HepG2 (cell line): ENCODE results near the gene CCNL1. TPM values are rescaled to one million over a fixed set of nuclear protein-coding genes. Genes with fewer than 3 reads are reported as not detected.
A peak's percentile ranks its signal among the peaks of the same experiment; 100 is the strongest.

ENCODE experiments used
- ARID4A ChIP-seq: sonication (generic); formaldehyde crosslinking; IDR thresholded peaks from 2 replicates; pipeline ENCODE4 v1.5.0; 2020; ENCODE audit warnings: mild to moderate bottlenecking, missing genetic modification reagents, borderline replicate concordance
- CBX1 ChIP-seq: IDR thresholded peaks from one replicate; pipeline ENCODE4 v1.6.1; 2016; ENCODE audit warnings: antibody characterized with exemption, low read depth
- CHD2 ChIP-seq: IDR thresholded peaks from 2 replicates; pipeline ENCODE4 v1.6.1; 2011; ENCODE audit warnings: low read depth, low read length, improper control_type of control experiment
- CREBL2 ChIP-seq: sonication (generic); formaldehyde crosslinking; IDR thresholded peaks from 2 replicates; pipeline ENCODE4 v1.8.1; 2023; ENCODE audit warnings: missing genetic modification reagents, mild to moderate bottlenecking, borderline replicate concordance
- ETV5 ChIP-seq: IDR thresholded peaks from 2 replicates; pipeline ENCODE4 v1.6.1; 2018; ENCODE audit warnings: missing biosample characterization, missing genetic modification reagents, inconsistent platforms, borderline replicate concordance
- GMEB1 ChIP-seq: sonication (generic); formaldehyde crosslinking; IDR thresholded peaks from 2 replicates; pipeline ENCODE4 v1.5.1; 2020; ENCODE audit warnings: missing genetic modification reagents, mild to moderate bottlenecking, borderline replicate concordance
- JARID2 ChIP-seq: sonication (generic); formaldehyde crosslinking; IDR thresholded peaks from 2 replicates; pipeline ENCODE4 v1.8.1; 2023; ENCODE audit warnings: missing genetic modification reagents, inconsistent platforms; ENCODE audit not compliant: insufficient replicate concordance
- KMT2A ChIP-seq: sonication (generic); formaldehyde crosslinking; IDR thresholded peaks from 2 replicates; pipeline ENCODE4 v1.4.0; 2020; ENCODE audit warnings: missing genetic modification reagents
- MAF1 ChIP-seq: sonication (generic); formaldehyde crosslinking; IDR thresholded peaks from 2 replicates; pipeline ENCODE4 v1.5.0; 2020; ENCODE audit warnings: missing genetic modification reagents, borderline replicate concordance
- RFX1 ChIP-seq: fragments of 450-650 bp; IDR thresholded peaks from 2 replicates; pipeline ENCODE4 v1.6.1; 2017
- RFX5 ChIP-seq: IDR thresholded peaks from 2 replicates; pipeline ENCODE4 v1.6.1; 2011; ENCODE audit warnings: low read depth, low read length, improper control_type of control experiment
- SALL1 ChIP-seq: sonication (generic); formaldehyde crosslinking; IDR thresholded peaks from 2 replicates; pipeline ENCODE4 v1.8.0; 2022; ENCODE audit warnings: mild to moderate bottlenecking, missing genetic modification reagents
- THRA ChIP-seq: sonication (generic); formaldehyde crosslinking; IDR thresholded peaks from 2 replicates; pipeline ENCODE4 v1.4.0; 2020; ENCODE audit warnings: missing genetic modification reagents, borderline replicate concordance
- ZFP37 ChIP-seq: sonication (generic); formaldehyde crosslinking; IDR thresholded peaks from 2 replicates; pipeline ENCODE4 v1.4.0; 2020; ENCODE audit warnings: missing genetic modification reagents, borderline replicate concordance
- ZNF432 ChIP-seq: sonication (generic); formaldehyde crosslinking; IDR thresholded peaks from 2 replicates; pipeline ENCODE4 v1.5.0; 2020; ENCODE audit warnings: missing genetic modification reagents, mild to moderate bottlenecking, borderline replicate concordance
- ZNF7 ChIP-seq: IDR thresholded peaks from 2 replicates; pipeline ENCODE4 v1.6.1; 2016; ENCODE audit warnings: missing biosample characterization, missing genetic modification reagents
- ZNF737 ChIP-seq: sonication (generic); formaldehyde crosslinking; IDR thresholded peaks from 2 replicates; pipeline ENCODE4 v1.5.0; 2020; ENCODE audit warnings: missing genetic modification reagents, mild to moderate bottlenecking, borderline replicate concordance
- ZNF761 ChIP-seq: sonication (generic); formaldehyde crosslinking; conservative IDR thresholded peaks from 2 replicates; pipeline ENCODE4 v1.4.0; 2020; ENCODE audit warnings: mild to moderate bottlenecking, missing genetic modification reagents
- ZSCAN31 ChIP-seq: sonication (generic); formaldehyde crosslinking; IDR thresholded peaks from 2 replicates; pipeline ENCODE4 v1.5.0; 2020; ENCODE audit warnings: low read depth, mild to moderate bottlenecking, missing genetic modification reagents
- polyA plus RNA-seq, 8 experiments: library from polyadenylated mRNA; depleted of rRNA in 3 of 8; stranded (reverse) in 7 of 8; unstranded in 1 of 8; fragments of >200 nt; fragmentation: Illumina TruSeq in 4 of 8; extraction: Trizol in 4 of 8; gene quantifications; 2 replicates each; pipeline versions ENCODE4 v1.2.1 to v1.2.3, GENCODE V29; 2011 to 2016; ENCODE audit warnings: low read depth in 4 of 8, missing spikeins in 1 of 8, mixed read lengths in 1 of 8; ENCODE audit not compliant: insufficient read depth in 1 of 8
- total RNA-seq, 5 experiments: library from RNA; depleted of rRNA; stranded (reverse); fragments of >200 nt; fragmentation: Illumina TruSeq; extraction: Trizol; gene quantifications; 2 replicates each; pipeline ENCODE4 v1.2.3, GENCODE V29; 2016; ENCODE audit warnings: low read depth in 1 of 5
- TF ChIP-seq, protein P1 (sequence below): sonication (generic); formaldehyde crosslinking; IDR thresholded peaks from 2 replicates; pipeline ENCODE4 v1.4.0; 2020; ENCODE audit warnings: missing genetic modification reagents

The CCNL1 gene
- total and polyA plus RNA-seq, 2 of the 13 experiments (the other 11 are each of a cell fraction or from before 2014, with no cell fraction given), result 151 to 303 TPM

GRCh38 chr3:157174649-157175498 is 14.9 kb upstream of the CCNL1 start (continued):
- TF ChIP-seq CREBL2 (peak; percentile 90; the same call in 1 of the 2 replicates), ZNF761 (CRISPR knock-in tag) (peak; percentile 83; the same call in 1 of the 2 replicates), GMEB1 (CRISPR knock-in tag) (peak; percentile 99), RFX5 (no peak), ZFP37 (CRISPR knock-in tag) (peak; percentile 76; the same call in 1 of the 2 replicates), MAF1 (CRISPR knock-in tag) (peak; percentile 92; the same call in 1 of the 2 replicates), KMT2A (CRISPR knock-in tag) (peak; percentile 97), RFX1 (no peak), ZSCAN31 (CRISPR knock-in tag) (peak; percentile 94), ZNF737 (CRISPR knock-in tag) (0 out of 2 replicates have a peak, but pooled peaks have one; percentile 42), CBX1 (peak; percentile 94), CHD2 (peak; percentile 91), ZNF7 (CRISPR knock-in tag) (no peak), THRA (CRISPR knock-in tag) (peak; percentile 88), ETV5 (CRISPR knock-in tag) (peak; percentile 99), JARID2 (CRISPR knock-in tag) (peak; percentile 72), SALL1 (peak; percentile 97), ZNF432 (CRISPR knock-in tag) (no peak), ARID4A (CRISPR knock-in tag) (peak; percentile 93; the same call in 1 of the 2 replicates)
- TF ChIP-seq, protein P1, sequence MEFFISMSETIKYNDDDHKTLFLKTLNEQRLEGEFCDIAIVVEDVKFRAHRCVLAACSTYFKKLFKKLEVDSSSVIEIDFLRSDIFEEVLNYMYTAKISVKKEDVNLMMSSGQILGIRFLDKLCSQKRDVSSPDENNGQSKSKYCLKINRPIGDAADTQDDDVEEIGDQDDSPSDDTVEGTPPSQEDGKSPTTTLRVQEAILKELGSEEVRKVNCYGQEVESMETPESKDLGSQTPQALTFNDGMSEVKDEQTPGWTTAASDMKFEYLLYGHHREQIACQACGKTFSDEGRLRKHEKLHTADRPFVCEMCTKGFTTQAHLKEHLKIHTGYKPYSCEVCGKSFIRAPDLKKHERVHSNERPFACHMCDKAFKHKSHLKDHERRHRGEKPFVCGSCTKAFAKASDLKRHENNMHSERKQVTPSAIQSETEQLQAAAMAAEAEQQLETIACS (CRISPR knock-in tag), result peak; percentile 25; the same call in 1 of the 2 replicates
